H9 (cell line): ENCODE results near the gene C9orf72. TPM values are rescaled to one million over a fixed set of nuclear protein-coding genes. Genes with fewer than 3 reads are reported as not detected.

Source experiments
- DNase-seq: peaks from one replicate; pipeline ENCODE4 v3.0.0-alpha.2; 2017
- H2AFZ ChIP-seq: one replicate; pipeline ENCODE4 v1.6.1; 2013; ENCODE audit warnings: mild to moderate bottlenecking, low read length, control low read depth, moderate library complexity
- H2AK5ac ChIP-seq: 2 replicates; pipeline ENCODE4 v1.6.1; 2013; ENCODE audit warnings: low read length, control low read depth, mixed read lengths; ENCODE audit not compliant: insufficient read length
- H2BK120ac ChIP-seq: one replicate; pipeline ENCODE4 v1.6.1; 2013; ENCODE audit warnings: low read depth, mild to moderate bottlenecking, low read length, control low read depth, inconsistent platforms; ENCODE audit not compliant: poor library complexity, severe bottlenecking
- H2BK12ac ChIP-seq: 2 replicates; pipeline ENCODE4 v1.6.1; 2013; ENCODE audit warnings: low read length, control low read depth, mixed read lengths, low read depth; ENCODE audit not compliant: insufficient read length
- H2BK15ac ChIP-seq: 2 replicates; pipeline ENCODE4 v1.6.1; 2013; ENCODE audit warnings: low read depth, low read length, control low read depth
- H2BK20ac ChIP-seq: one replicate; pipeline ENCODE4 v1.6.1; 2013; ENCODE audit warnings: low read depth, mild to moderate bottlenecking, low read length, control low read depth, inconsistent platforms; ENCODE audit not compliant: poor library complexity, severe bottlenecking
- H2BK5ac ChIP-seq: 2 replicates; pipeline ENCODE4 v1.6.1; 2013; ENCODE audit warnings: low read length, control low read depth, mixed read lengths; ENCODE audit not compliant: insufficient read length
- H3K14ac ChIP-seq: 2 replicates; pipeline ENCODE4 v1.6.1; 2013; ENCODE audit warnings: low read length, control low read depth; ENCODE audit not compliant: insufficient read depth
- H3K18ac ChIP-seq: 2 replicates; pipeline ENCODE4 v1.6.1; 2013; ENCODE audit warnings: low read depth, mild to moderate bottlenecking, mixed read lengths, low read length, control low read depth; ENCODE audit not compliant: insufficient read length
- H3K23ac ChIP-seq: 2 replicates; pipeline ENCODE4 v1.6.1; 2013; ENCODE audit warnings: low read length, control low read depth, mixed read lengths, low read depth; ENCODE audit not compliant: insufficient read length
- H3K23me2 ChIP-seq: 2 replicates; pipeline ENCODE4 v1.6.1; 2013; ENCODE audit warnings: low read depth, mild to moderate bottlenecking, mixed read lengths, low read length, control low read depth; ENCODE audit not compliant: insufficient read length, poor library complexity, severe bottlenecking
- H3K27ac ChIP-seq: 2 replicates; pipeline ENCODE4 v1.5.1; 2013; ENCODE audit warnings: low read length, control low read depth, mixed read lengths, low read depth; ENCODE audit not compliant: insufficient read length
- H3K27me3 ChIP-seq: 2 replicates; pipeline ENCODE4 v1.6.1; 2013; ENCODE audit warnings: low read length, control low read depth, inconsistent platforms; ENCODE audit not compliant: insufficient read depth
- H3K4ac ChIP-seq: 2 replicates; pipeline ENCODE4 v1.6.1; 2013; ENCODE audit warnings: low read depth, mild to moderate bottlenecking, control low read depth, inconsistent platforms, low read length, moderate library complexity
- H3K4me1 ChIP-seq: 2 replicates; pipeline ENCODE4 v1.6.1; 2013; ENCODE audit warnings: low read length, control low read depth, inconsistent platforms; ENCODE audit not compliant: insufficient read depth
- H3K4me2 ChIP-seq: 2 replicates; pipeline ENCODE4 v1.6.1; 2013; ENCODE audit warnings: low read length, control low read depth, mixed read lengths; ENCODE audit not compliant: insufficient read length, insufficient read depth
- H3K56ac ChIP-seq: 2 replicates; pipeline ENCODE4 v1.6.1; 2013; ENCODE audit warnings: low read depth, mild to moderate bottlenecking, mixed read lengths, low read length, control low read depth; ENCODE audit not compliant: insufficient read length
- H3K79me1 ChIP-seq: 2 replicates; pipeline ENCODE4 v1.6.1; 2013; ENCODE audit warnings: low read depth, mild to moderate bottlenecking, moderate library complexity, low read length, control low read depth, inconsistent platforms; ENCODE audit not compliant: insufficient read depth, poor library complexity, severe bottlenecking
- H3K79me2 ChIP-seq: 2 replicates; pipeline ENCODE4 v1.6.1; 2013; ENCODE audit warnings: low read length, control low read depth, inconsistent platforms; ENCODE audit not compliant: insufficient read depth
- H3K9ac ChIP-seq: 2 replicates; pipeline ENCODE4 v1.6.1; 2013; ENCODE audit warnings: low read length, control low read depth, mixed read lengths; ENCODE audit not compliant: insufficient read length; ENCODE audit errors: extremely low read depth
- H3K9me3 ChIP-seq: one replicate; pipeline ENCODE4 v1.6.1; 2013; ENCODE audit warnings: low read depth, low read length, inconsistent platforms; ENCODE audit not compliant: control insufficient read depth
- H3T11ph ChIP-seq: one replicate; pipeline ENCODE4 v1.6.1; 2013; ENCODE audit warnings: mild to moderate bottlenecking, low read length, control low read depth, inconsistent platforms
- H4K20me1 ChIP-seq: one replicate; pipeline ENCODE4 v1.6.1; 2013; ENCODE audit not compliant: control insufficient read depth, insufficient read length, insufficient read depth
- H4K5ac ChIP-seq: 2 replicates; pipeline ENCODE4 v1.6.1; 2013; ENCODE audit warnings: low read depth, mild to moderate bottlenecking, mixed read lengths, low read length, control low read depth; ENCODE audit not compliant: insufficient read length
- H4K8ac ChIP-seq: replicated peaks from 2 replicates; pipeline ENCODE4 v1.6.1; 2013; ENCODE audit warnings: low read length, control low read depth, mixed read lengths, low read depth; ENCODE audit not compliant: insufficient read length
- H4K91ac ChIP-seq: 2 replicates; pipeline ENCODE4 v1.6.1; 2013; ENCODE audit warnings: low read depth, mild to moderate bottlenecking, moderate library complexity, mixed read lengths, low read length, control low read depth; ENCODE audit not compliant: insufficient read length
- H3K27ac Mint-ChIP-seq, 3 experiments: 2 replicates in 2 of 3; 3 replicates in 1 of 3; pipeline ENCODE4 v1.8.0; 2020 to 2021; ENCODE audit warnings: mixed read lengths in 3 of 3, mild to moderate bottlenecking in 1 of 3, moderate library complexity in 1 of 3
- H3K27me3 Mint-ChIP-seq: 2 replicates; pipeline ENCODE4 v1.8.0; 2021; ENCODE audit warnings: low read depth, mild to moderate bottlenecking, moderate library complexity, mixed read lengths
- H3K36me3 Mint-ChIP-seq, 3 experiments: 2 replicates in 2 of 3; 3 replicates in 1 of 3; pipeline ENCODE4 v1.8.0; 2020 to 2021; ENCODE audit warnings: low read depth in 3 of 3, mixed read lengths in 3 of 3; ENCODE audit not compliant: insufficient read depth in 1 of 3
- H3K4me1 Mint-ChIP-seq, 2 experiments: 2 replicates each; pipeline ENCODE4 v1.8.0; 2020; ENCODE audit warnings: mixed read lengths in 2 of 2
- H3K4me3 Mint-ChIP-seq, 2 experiments: 2 replicates in 1 of 2; 3 replicates in 1 of 2; pipeline ENCODE4 v1.8.0; 2020 to 2021; ENCODE audit warnings: mild to moderate bottlenecking in 2 of 2, mixed read lengths in 2 of 2, moderate library complexity in 1 of 2
- H3K9me3 Mint-ChIP-seq, 2 experiments: 2 replicates in 1 of 2; 3 replicates in 1 of 2; pipeline ENCODE4 v1.8.0; 2020; ENCODE audit warnings: mild to moderate bottlenecking in 2 of 2, mixed read lengths in 2 of 2, moderate library complexity in 1 of 2
- total RNA-seq: library from RNA; stranded (reverse); gene quantifications from 2 replicates; pipeline ENCODE4 v1.2.1, GENCODE V29; 2021
- TF ChIP-seq, protein P1 (sequence below): fragments of 200-600 bp; sonication (generic); conservative IDR thresholded peaks from 3 replicates; pipeline ENCODE4 v1.8.0; 2021; ENCODE audit warnings: antibody characterized with exemption, mild to moderate bottlenecking

Gene C9orf72
- total RNA-seq, 1 experiment from 2014 or later = 17.0 TPM

GRCh38 chr9:27590651-27591050 lies 17.4 kb upstream of the C9orf72 start:
- Histone ChIP-seq H3K9ac (no peak overlapping the region), H2BK15ac (no peak overlapping the region), H3K14ac (no peak overlapping the region), H3K18ac (no peak overlapping the region), H3K27ac (no peak overlapping the region), H4K20me1 (no peaks in the 10 kb centered on the region), H3K9me3 (no peaks in the 10 kb centered on the region), H2AK5ac (no peak overlapping the region), H4K8ac (no peak overlapping the region), H3K23ac (no peak overlapping the region), H2BK5ac (no peak overlapping the region), H3K27me3 (no peaks in the 10 kb centered on the region), H3K4me2 (no peak overlapping the region), H2BK20ac (no peak overlapping the region), H3T11ph (no peak overlapping the region), H2BK12ac (no peak overlapping the region), H2AFZ (no peak overlapping the region), H3K4me1 (no peaks in the 10 kb centered on the region), H4K5ac (no peak overlapping the region), H2BK120ac (no peak overlapping the region), H3K79me1 (no peaks in the 10 kb centered on the region), H3K56ac (no peak overlapping the region), H4K91ac (no peak overlapping the region), H3K4ac (no peak overlapping the region), H3K79me2 (no peaks in the 10 kb centered on the region), H3K23me2 (no peaks in the 10 kb centered on the region)
- TF ChIP-seq, protein P1, sequence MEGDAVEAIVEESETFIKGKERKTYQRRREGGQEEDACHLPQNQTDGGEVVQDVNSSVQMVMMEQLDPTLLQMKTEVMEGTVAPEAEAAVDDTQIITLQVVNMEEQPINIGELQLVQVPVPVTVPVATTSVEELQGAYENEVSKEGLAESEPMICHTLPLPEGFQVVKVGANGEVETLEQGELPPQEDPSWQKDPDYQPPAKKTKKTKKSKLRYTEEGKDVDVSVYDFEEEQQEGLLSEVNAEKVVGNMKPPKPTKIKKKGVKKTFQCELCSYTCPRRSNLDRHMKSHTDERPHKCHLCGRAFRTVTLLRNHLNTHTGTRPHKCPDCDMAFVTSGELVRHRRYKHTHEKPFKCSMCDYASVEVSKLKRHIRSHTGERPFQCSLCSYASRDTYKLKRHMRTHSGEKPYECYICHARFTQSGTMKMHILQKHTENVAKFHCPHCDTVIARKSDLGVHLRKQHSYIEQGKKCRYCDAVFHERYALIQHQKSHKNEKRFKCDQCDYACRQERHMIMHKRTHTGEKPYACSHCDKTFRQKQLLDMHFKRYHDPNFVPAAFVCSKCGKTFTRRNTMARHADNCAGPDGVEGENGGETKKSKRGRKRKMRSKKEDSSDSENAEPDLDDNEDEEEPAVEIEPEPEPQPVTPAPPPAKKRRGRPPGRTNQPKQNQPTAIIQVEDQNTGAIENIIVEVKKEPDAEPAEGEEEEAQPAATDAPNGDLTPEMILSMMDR = no peak
- H3K27me3 Mint-ChIP-seq = no peaks in the 10 kb centered on the region
- H3K4me1 Mint-ChIP-seq = no peaks in the 10 kb centered on the region
- no peak overlapping the region for H3K4me3 Mint-ChIP-seq
- H3K36me3 Mint-ChIP-seq = no peaks in the 10 kb centered on the region
- DNase-seq = no peak
- H3K27ac Mint-ChIP-seq = no peak overlapping the region
- no peaks in the 10 kb centered on the region for H3K9me3 Mint-ChIP-seq
